Measurements from ENCODE around the gene CENPV. TPM values are rescaled to one million over a fixed set of nuclear protein-coding genes. Genes with fewer than 3 reads are reported as not detected.

Gene CENPV
- total and polyA plus RNA-seq, 2 of the 13 experiments (the other 11 are each of a cell fraction or from before 2014, with no cell fraction given) = 193 to 292 TPM

DNA sequence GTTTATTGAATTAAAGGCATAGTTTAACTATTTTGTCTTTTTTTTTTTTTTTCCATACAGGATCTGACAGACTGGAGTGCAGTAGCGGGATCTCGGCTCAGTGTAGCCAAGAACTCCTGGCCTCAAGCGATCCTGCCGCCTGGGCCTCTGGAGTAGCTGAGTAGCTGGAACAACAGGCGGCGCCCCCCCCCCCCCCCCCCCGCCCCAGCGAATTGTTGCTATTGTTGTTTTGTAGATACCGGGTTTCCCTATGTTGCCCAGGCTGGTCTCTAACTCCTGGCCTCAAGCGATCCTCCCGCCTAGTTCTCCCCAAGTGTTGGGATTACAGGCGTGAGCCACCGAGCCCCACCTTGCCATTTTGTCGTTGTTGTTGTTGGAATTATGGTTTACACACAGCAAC, 1.3 kb upstream of the CENPV start:
- in situ Hi-C loops (cut with HindIII; ENCODE audit: extremely low pct_ligation_motif_present, low pct_unique_long_range_greater_than_20kb) = loop anchor here (5.0 kb wide), 1 partner anchor 67 kb away; no protein-coding TSS in a partner anchor
- peaks cover 26% of the 10 kb centered on the region for H3K4me1 ChIP-seq (ENCODE audit: insufficient read depth, low read length)
- H3K27ac ChIP-seq (ENCODE audit: extremely low read length, insufficient read depth, low read length) = no peak overlapping the region
- CTCF ChIA-PET (ENCODE audit: low intra/inter-chr PET ratio, low total read pairs) = no interaction called here
- no peaks in the 10 kb centered on the region for H3K9me3 ChIP-seq (ENCODE audit: low read length)
- peaks cover 30% of the 10 kb centered on the region for H3K79me2 ChIP-seq (ENCODE audit: insufficient read depth, low read length)
- BruUV-seq (replicated peaks) = no TSS peak
- intact Hi-C loops (cut with micrococcal nuclease; ENCODE audit: unreplicated experiment) = loop anchor here (5.0 kb wide), 2 partner anchors 42 to 137 kb away; partner anchors contain the start of genes NCOR1 and PIGL
- peaks cover 10% of the 10 kb centered on the region for H4K20me1 ChIP-seq (ENCODE audit: insufficient read depth, low read length)
- 96% methylated on average over 14 of the region's 14 CpGs for WGBS (ENCODE audit: low lambda C conversion rate)
- no peak overlapping the region for H3K4me2 ChIP-seq (ENCODE audit: low read depth, low read length)
- no peaks in the 10 kb centered on the region for H3K27me3 ChIP-seq (ENCODE audit: control insufficient read depth in 1 of 2, insufficient read depth in 2 of 2, low read length in 2 of 2)
- ATAC-seq (no peak), FAIRE-seq (no peak), DNase-seq (ENCODE audit: low spot score) (no peak)
- POLR2A ChIA-PET = interaction anchor here (1.2 to 1.5 kb wide), 2 partner anchors 9 to 57 kb away, joined by 3 to 4 read pairs; no protein-coding TSS in a partner anchor
- peaks cover 0 to 4% of the 10 kb centered on the region in 2 experiments; a peak in 2 of 5 replicates for H3K36me3 ChIP-seq (replicated peaks in 1 of 2; ENCODE audit: control insufficient read depth in 1 of 2, insufficient read depth in 2 of 2, low read length in 2 of 2)
- H2AFZ ChIP-seq (ENCODE audit: low read length) = no peak overlapping the region
- H3K9ac ChIP-seq (ENCODE audit: insufficient read depth, low read depth, low read length) = no peak overlapping the region
- H3K4me3 ChIP-seq (replicated peaks in 1 of 3; ENCODE audit: insufficient read depth in 1 of 3, low read depth in 2 of 3, low read length in 3 of 3) = no peak overlapping the region
- no peak for TF ChIP-seq CBX2 (IDR thresholded peaks at IDR 0.05; ENCODE audit: low read depth, low read length)
- no peak for TF ChIP-seq CBX2 (CRISPR knock-in tag; IDR thresholded peaks at IDR 0.05; ENCODE audit: low read depth)
- TF ChIP-seq CCAR2 (optimal IDR thresholded peaks at IDR 0.05; ENCODE audit: low read depth, low read length) = no peak
- TF ChIP-seq, protein P1, sequence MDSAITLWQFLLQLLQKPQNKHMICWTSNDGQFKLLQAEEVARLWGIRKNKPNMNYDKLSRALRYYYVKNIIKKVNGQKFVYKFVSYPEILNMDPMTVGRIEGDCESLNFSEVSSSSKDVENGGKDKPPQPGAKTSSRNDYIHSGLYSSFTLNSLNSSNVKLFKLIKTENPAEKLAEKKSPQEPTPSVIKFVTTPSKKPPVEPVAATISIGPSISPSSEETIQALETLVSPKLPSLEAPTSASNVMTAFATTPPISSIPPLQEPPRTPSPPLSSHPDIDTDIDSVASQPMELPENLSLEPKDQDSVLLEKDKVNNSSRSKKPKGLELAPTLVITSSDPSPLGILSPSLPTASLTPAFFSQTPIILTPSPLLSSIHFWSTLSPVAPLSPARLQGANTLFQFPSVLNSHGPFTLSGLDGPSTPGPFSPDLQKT (CRISPR knock-in tag; IDR thresholded peaks at IDR 0.05; ENCODE audit: borderline replicate concordance) = no peak
- TF ChIP-seq ZNF124 (CRISPR knock-in tag; IDR thresholded peaks at IDR 0.05) = no peak
- TF ChIP-seq ASH2L (IDR thresholded peaks at IDR 0.05; ENCODE audit: insufficient read length, low read depth, low read length) = no peak
- TF ChIP-seq SOX5 (CRISPR knock-in tag; IDR thresholded peaks at IDR 0.05; ENCODE audit: borderline replicate concordance) = no peak

All from HepG2 (cell line).